Prostate gland (tissue), 2 donors: Measurements from ENCODE around the gene KRCC1. TPM values are rescaled to one million over a fixed set of nuclear protein-coding genes. Genes with fewer than 3 reads are reported as not detected.

Experiments used
- DNase-seq: peaks from one replicate; pipeline ENCODE4 v3.0.0-alpha.2; 2019; ENCODE audit warnings: low spot score
- H3K27ac ChIP-seq, 2 donors: fragments of 200-600 bp; sonication (generic); 2 replicates each; pipeline ENCODE4 v1.5.1; 2017 to 2019
- H3K27me3 ChIP-seq: fragments of 200-600 bp; sonication (generic); replicated peaks from 2 replicates; pipeline ENCODE4 v1.5.1; 2019; ENCODE audit not compliant: insufficient read depth
- H3K36me3 ChIP-seq, 2 donors: fragments of 200-600 bp; sonication (generic); 1 replicate in 1 of 2; 2 replicates in 1 of 2; pipeline versions ENCODE4 v1.5.1 to v1.8.1; 2017 to 2019
- H3K4me1 ChIP-seq: fragments of 200-600 bp; sonication (generic); replicated peaks from 2 replicates; pipeline ENCODE4 v1.5.1; 2019
- H3K4me3 ChIP-seq, 2 donors: fragments of 200-600 bp; sonication (generic); 2 replicates each; pipeline ENCODE4 v1.5.1; 2017 to 2019
- H3K9me3 ChIP-seq: fragments of 200-600 bp; sonication (generic); 2 replicates; pipeline ENCODE4 v1.5.1; 2017
- POLR2A ChIP-seq: fragments of 450-650 bp; IDR thresholded peaks from one replicate; pipeline ENCODE4 v1.6.1; 2016; ENCODE audit warnings: antibody characterized with exemption, mild to moderate bottlenecking
- POLR2AphosphoS5 ChIP-seq: sonication (generic); formaldehyde crosslinking; IDR thresholded peaks from one replicate; pipeline ENCODE4 v1.6.1; 2017; ENCODE audit warnings: antibody characterized with exemption
- WGBS: methylation state at CpG from one replicate; pipeline ENCODE4 v1.1.5; 2018; 5-methylcytosine and 5-hydroxymethylcytosine counted together
- intact Hi-C: fragments of 100-400 bp; cut with DNase I; formaldehyde crosslinking; loops from one replicate; pipeline ENCODE4 v1.14.2; 2022
- total RNA-seq, 2 donors: library from RNA; depleted of rRNA; stranded (reverse); fragments of >200 nt; gene quantifications; one replicate each; pipeline ENCODE4 v1.1.0, GENCODE V29; 2016
- TF ChIP-seq, protein P1 (sequence below), 4 experiments: fragments of 200-600 bp in 2 of 4; fragments of 450-650 bp in 2 of 4; sonication (generic) in 2 of 4; IDR thresholded peaks; 1 replicate in 3 of 4; 2 replicates in 1 of 4; pipeline ENCODE4 v1.5.1; 2016 to 2019; ENCODE audit warnings: antibody characterized with exemption in 4 of 4, mild to moderate bottlenecking in 2 of 4, moderate library complexity in 2 of 4

Gene KRCC1
- total RNA-seq, 2 donors from 2014 or later = 18.7 to 36.6 TPM

DNA sequence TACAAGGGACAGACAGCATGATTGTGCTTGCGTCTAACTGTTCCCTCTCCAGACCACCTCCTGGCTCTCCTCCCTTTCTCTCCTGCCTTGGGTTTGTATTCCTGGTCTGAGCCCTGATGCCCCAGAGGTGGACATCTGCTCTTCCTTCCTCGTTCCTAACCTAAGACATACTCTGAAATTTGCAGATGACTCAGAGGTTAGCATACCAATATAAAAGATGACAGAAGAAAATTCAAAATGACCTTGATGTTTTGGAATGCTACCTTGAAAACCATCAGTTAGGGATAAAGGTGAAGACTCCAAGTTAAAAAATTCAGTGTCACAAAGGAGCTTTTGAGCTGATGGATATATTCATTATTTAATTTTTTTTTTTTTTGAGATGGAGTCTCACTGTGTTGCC, 25.0 kb upstream of the KRCC1 start:
- 86% methylated on average over 2 of the region's 2 CpGs for WGBS

DNA sequence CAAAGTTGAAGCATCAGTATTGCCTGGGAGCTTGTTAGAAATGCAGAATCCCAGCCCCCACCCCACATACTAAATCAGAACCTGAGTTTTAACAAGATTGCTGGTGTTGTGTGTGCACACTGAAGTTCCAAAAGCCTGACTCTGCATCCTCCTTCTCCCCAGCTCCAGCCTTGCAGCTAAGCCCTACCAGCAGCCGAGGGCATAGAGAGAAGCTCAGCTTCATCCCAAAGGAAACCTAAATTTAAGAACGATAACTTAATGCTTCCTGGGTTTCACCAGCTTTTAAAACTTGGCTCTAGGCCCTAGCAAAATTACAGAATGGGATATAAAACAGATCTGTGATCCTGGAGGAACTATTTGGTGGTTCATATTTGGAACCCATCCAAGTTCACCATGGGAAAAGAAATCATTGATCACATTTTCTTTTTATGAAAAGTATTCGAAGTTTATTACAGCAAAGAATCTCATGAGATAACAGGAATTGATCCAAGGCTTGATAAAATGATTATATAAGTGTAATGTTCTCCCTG, 23.1 kb upstream of the KRCC1 start:
- WGBS = 29% methylated on average over 3 of the region's 3 CpGs
- no peaks in the 10 kb centered on the region for H3K9me3 ChIP-seq
- no peak overlapping the region for H3K27ac ChIP-seq
- no peaks in the 10 kb centered on the region for H3K27me3 ChIP-seq
- no peak overlapping the region for H3K4me3 ChIP-seq
- no peak for DNase-seq
- no peaks in the 10 kb centered on the region for H3K36me3 ChIP-seq
- H3K4me1 ChIP-seq = no peaks in the 10 kb centered on the region
- TF ChIP-seq POLR2A (no peak), POLR2AphosphoS5 (no peak)
- TF ChIP-seq, protein P1, sequence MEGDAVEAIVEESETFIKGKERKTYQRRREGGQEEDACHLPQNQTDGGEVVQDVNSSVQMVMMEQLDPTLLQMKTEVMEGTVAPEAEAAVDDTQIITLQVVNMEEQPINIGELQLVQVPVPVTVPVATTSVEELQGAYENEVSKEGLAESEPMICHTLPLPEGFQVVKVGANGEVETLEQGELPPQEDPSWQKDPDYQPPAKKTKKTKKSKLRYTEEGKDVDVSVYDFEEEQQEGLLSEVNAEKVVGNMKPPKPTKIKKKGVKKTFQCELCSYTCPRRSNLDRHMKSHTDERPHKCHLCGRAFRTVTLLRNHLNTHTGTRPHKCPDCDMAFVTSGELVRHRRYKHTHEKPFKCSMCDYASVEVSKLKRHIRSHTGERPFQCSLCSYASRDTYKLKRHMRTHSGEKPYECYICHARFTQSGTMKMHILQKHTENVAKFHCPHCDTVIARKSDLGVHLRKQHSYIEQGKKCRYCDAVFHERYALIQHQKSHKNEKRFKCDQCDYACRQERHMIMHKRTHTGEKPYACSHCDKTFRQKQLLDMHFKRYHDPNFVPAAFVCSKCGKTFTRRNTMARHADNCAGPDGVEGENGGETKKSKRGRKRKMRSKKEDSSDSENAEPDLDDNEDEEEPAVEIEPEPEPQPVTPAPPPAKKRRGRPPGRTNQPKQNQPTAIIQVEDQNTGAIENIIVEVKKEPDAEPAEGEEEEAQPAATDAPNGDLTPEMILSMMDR (IDR thresholded peaks at IDR 0.05) = no peak
- intact Hi-C loops = no loop called here

More for the DNA sequence above, 25.0 kb upstream of the KRCC1 start:
- Histone ChIP-seq H3K4me1 (no peaks in the 10 kb centered on the region), H3K36me3 (no peaks in the 10 kb centered on the region), H3K27ac (no peak overlapping the region), H3K9me3 (no peaks in the 10 kb centered on the region), H3K27me3 (no peaks in the 10 kb centered on the region), H3K4me3 (no peak overlapping the region)
- intact Hi-C loops = no loop called here
- DNase-seq = no peak
- no peak for TF ChIP-seq POLR2AphosphoS5
- TF ChIP-seq, protein P1 (IDR thresholded peaks at IDR 0.05) = no peak
- TF ChIP-seq POLR2A = no peak

DNA sequence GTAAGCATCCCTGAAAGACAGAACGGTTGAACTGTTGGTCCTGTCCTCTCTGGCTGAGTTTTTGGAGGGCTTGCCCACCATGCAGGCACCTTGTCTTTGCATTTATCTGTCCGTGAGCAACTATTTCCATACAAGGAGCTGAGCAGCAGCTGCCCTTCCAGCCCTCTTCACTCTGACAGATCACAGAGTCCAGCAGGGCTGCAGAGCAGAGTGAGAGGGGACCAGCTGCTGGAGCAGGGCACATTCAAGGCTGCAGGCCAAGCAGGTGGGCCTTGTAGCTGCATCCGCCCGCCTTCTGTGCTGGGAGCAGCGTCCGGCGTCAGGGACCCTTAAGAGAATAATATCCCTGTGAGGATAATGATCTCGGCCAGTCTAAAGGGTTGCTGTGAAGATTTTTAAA, 21.5 kb upstream of the KRCC1 start:
- H3K4me1 ChIP-seq = no peaks in the 10 kb centered on the region
- intact Hi-C loops = no loop called here
- DNase-seq = no peak
- no peak overlapping the region for H3K4me3 ChIP-seq
- no peak overlapping the region for H3K27ac ChIP-seq
- TF ChIP-seq, protein P1 (IDR thresholded peaks at IDR 0.05) = no peak
- no peak for TF ChIP-seq POLR2A
- TF ChIP-seq POLR2AphosphoS5 = no peak
- 89% methylated on average over 8 of the region's 8 CpGs for WGBS
- no peaks in the 10 kb centered on the region for H3K36me3 ChIP-seq
- H3K9me3 ChIP-seq = no peaks in the 10 kb centered on the region
- no peaks in the 10 kb centered on the region for H3K27me3 ChIP-seq

DNA sequence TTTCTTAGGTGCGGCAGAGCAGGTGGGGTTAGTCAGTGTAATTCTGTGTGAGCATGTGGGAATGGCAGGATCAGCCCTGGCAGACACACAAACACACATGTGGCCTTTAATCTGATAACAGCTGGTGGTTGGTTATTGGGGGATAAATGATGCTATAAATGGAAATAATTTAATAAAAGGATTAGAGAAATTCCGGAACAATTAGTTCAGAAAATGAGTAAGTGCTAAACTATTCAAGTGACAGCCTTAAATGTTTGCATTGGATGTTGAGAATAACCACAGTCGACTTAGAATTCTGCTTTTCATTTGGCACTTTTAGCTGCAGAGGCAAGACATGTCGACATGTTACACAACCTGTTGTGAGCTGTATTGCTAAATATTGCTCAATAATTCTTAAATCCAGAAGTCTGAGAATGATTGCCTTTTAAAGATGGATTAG, 19.3 kb upstream of the KRCC1 start:
- Histone ChIP-seq H3K27me3 (no peaks in the 10 kb centered on the region), H3K4me3 (no peak overlapping the region), H3K9me3 (no peaks in the 10 kb centered on the region), H3K27ac (no peak overlapping the region), H3K36me3 (no peaks in the 10 kb centered on the region), H3K4me1 (no peaks in the 10 kb centered on the region)
- intact Hi-C loops = no loop called here
- TF ChIP-seq POLR2AphosphoS5 (no peak), POLR2A (no peak)
- TF ChIP-seq, protein P1 (IDR thresholded peaks at IDR 0.05) = no peak
- DNase-seq = no peak
- WGBS = 26% methylated on average over 4 of the region's 4 CpGs

DNA sequence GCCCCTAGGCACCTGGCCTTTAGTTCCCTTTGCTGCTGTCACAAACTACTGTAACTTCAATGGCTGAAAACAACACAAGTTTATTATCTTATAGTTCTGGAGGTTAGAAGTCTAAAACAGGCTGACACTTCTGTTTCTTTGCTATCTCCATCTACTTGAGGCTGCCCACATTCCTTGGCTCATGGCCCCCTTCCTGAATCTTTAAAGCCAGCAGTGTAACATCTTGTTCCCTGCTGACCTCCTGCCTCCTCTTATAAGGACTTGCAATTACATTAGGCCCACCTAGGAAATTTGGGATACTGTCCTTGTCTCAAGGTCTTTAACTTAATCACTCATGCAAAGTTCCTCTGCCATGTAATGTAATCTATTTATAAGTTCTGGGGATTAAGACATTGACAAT, 18.6 kb upstream of the KRCC1 start:
- H3K4me1 ChIP-seq = no peaks in the 10 kb centered on the region
- intact Hi-C loops = no loop called here
- no peak overlapping the region for H3K27ac ChIP-seq
- TF ChIP-seq, protein P1 (IDR thresholded peaks at IDR 0.05) = no peak
- TF ChIP-seq POLR2A (no peak), POLR2AphosphoS5 (no peak)
- H3K27me3 ChIP-seq = no peaks in the 10 kb centered on the region
- H3K36me3 ChIP-seq = no peaks in the 10 kb centered on the region
- no peak for DNase-seq
- H3K9me3 ChIP-seq = no peaks in the 10 kb centered on the region
- H3K4me3 ChIP-seq = no peak overlapping the region
